DND-41 (cell line): Measurements from ENCODE around the gene TPD52L2.

Source experiments
- CTCF ChIP-seq: IDR thresholded peaks from 2 replicates; pipeline ENCODE4 v1.5.1; 2012; ENCODE audit warnings: borderline replicate concordance, low read length, moderate library complexity, mild to moderate bottlenecking; ENCODE audit not compliant: poor library complexity, severe bottlenecking; ENCODE audit errors: extremely low read depth
- EZH2 ChIP-seq: IDR thresholded peaks from 3 replicates; pipeline ENCODE4 v1.6.1; 2012; ENCODE audit warnings: borderline replicate concordance, low read depth, mild to moderate bottlenecking, moderate library complexity, low read length, inconsistent platforms; ENCODE audit not compliant: severe bottlenecking

GRCh38 chr20:63861981-63862901, 2.8 kb upstream of the TPD52L2 start:
- TF ChIP-seq CTCF (no peak), EZH2 (no peak)
